ENCODE measurements around the gene POLD3. TPM values are rescaled to one million over a fixed set of nuclear protein-coding genes. Genes with fewer than 3 reads are reported as not detected.

POLD3 gene
- total and polyA plus RNA-seq, 2 of the 8 experiments (the other 6 are each of a cell fraction or from before 2014, with no cell fraction given): 18.1 to 29.3 TPM

DNA sequence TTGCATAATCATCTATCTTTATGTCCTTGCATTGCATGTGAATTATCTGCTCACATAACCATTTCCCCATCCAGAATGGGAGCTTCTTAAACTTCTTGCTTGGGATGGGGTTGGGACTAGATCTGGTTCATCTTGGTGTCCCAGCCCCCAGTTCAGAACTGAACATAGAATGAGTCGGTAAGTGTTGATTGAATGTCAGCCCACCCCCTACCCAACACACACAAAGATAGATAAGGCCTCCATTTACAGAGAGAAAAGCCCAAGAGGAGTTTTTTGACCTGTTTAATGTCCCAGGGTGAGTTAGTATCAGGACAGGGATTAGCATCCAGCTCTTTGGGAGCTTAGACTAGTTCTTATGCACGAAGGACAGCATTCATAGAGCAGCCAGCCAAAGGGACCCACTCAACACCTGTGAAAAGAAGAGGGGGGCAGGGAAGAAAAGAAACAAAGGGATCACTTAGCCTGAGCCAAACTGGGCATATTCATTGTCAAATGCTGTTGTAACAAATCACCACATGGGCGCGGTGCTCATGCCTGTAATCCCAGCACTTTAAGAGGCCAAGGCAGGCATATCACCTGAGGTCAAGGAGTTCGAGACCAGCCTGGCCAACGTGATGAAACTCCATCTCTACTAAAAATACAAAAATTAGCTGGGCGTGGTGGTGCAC lies 81.4 kb downstream of the POLD3 start:
- Histone ChIP-seq H3K27me3 (replicated peaks in 1 of 4; ENCODE audit: control insufficient read depth in 3 of 4, extremely low read depth in 1 of 4, insufficient read depth in 3 of 4, low read length in 3 of 4) (no peaks in the 10 kb centered on the region), H3K4me3 (ENCODE audit: extremely low read depth in 1 of 4, insufficient read depth in 2 of 4, low read depth in 3 of 4, low read length in 4 of 4) (no peak overlapping the region), H2BK15ac (ENCODE audit: low read length) (no peak overlapping the region), H3K36me3 (ENCODE audit: control insufficient read depth in 2 of 4, insufficient read depth in 4 of 4, low read length in 3 of 4) (no peaks in the 10 kb centered on the region), H3K4me1 (replicated peaks in 1 of 4; ENCODE audit: control insufficient read depth in 3 of 4, insufficient read depth in 4 of 4, low read length in 3 of 4) (no peaks in the 10 kb centered on the region), H4K5ac (ENCODE audit: insufficient read length, low read depth, low read length) (no peak overlapping the region), H3K9me3 (ENCODE audit: insufficient read depth in 2 of 2, low read depth in 1 of 2, low read length in 1 of 2) (0 out of 4 replicates have a peak, but pooled peaks cover 0 to 2% of the 10 kb centered on the region in 2 experiments), H3K79me2 (ENCODE audit: control insufficient read depth in 1 of 2, insufficient read depth in 2 of 2, low read length in 2 of 2) (no peaks in the 10 kb centered on the region), H3K9ac (replicated peaks in 1 of 4; ENCODE audit: extremely low read depth in 1 of 4, low read depth in 3 of 4, low read length in 3 of 4) (no peak overlapping the region), H2BK120ac (replicated peaks; ENCODE audit: low read depth, low read length) (no peak overlapping the region), H2BK20ac (ENCODE audit: low read length) (no peak overlapping the region), H3K4me2 (ENCODE audit: insufficient read depth in 1 of 2, low read depth in 2 of 2, low read length in 2 of 2) (no peak overlapping the region), H3K14ac (ENCODE audit: insufficient read length) (no peak overlapping the region), H2AFZ (ENCODE audit: low read length) (no peak overlapping the region), H4K91ac (replicated peaks; ENCODE audit: insufficient read length, low read length) (no peak overlapping the region), H3K56ac (replicated peaks; ENCODE audit: insufficient read length, low read depth, low read length) (no peak overlapping the region), H4K8ac (ENCODE audit: extremely low read depth, insufficient read depth, low read length) (no peak overlapping the region), H3K18ac (ENCODE audit: extremely low read depth, low read length) (no peak overlapping the region), H3K23me2 (ENCODE audit: low read depth, low read length) (no peaks in the 10 kb centered on the region), H2AK5ac (ENCODE audit: low read depth, low read length) (no peak overlapping the region), H3K27ac (ENCODE audit: low read depth, low read length) (no peak overlapping the region), H2BK12ac (ENCODE audit: low read depth, low read length) (no peak overlapping the region), H3K79me1 (ENCODE audit: low read depth, low read length) (no peaks in the 10 kb centered on the region), H4K20me1 (replicated peaks in 1 of 2; ENCODE audit: control insufficient read depth in 1 of 2, insufficient read depth in 2 of 2, low read length in 2 of 2) (no peaks in the 10 kb centered on the region), H3K4ac (replicated peaks; ENCODE audit: insufficient read length, low read depth, low read length) (no peak overlapping the region), H2BK5ac (ENCODE audit: low read depth, low read length) (no peak overlapping the region), H3K23ac (ENCODE audit: insufficient read length) (no peak overlapping the region)
- ChIA-PET CTCF (ENCODE audit: partially characterized antibody) (interaction anchor here (0.7 to 1.7 kb wide), 6 partner anchors 8 to 27 kb away, joined by 3 to 4 read pairs (median 4); no protein-coding TSS in a partner anchor), POLR2A (ENCODE audit: partially characterized antibody) (no interaction called here)
- FAIRE-seq (no peak), DNase-seq (ENCODE audit: low read depth in 1 of 2, low spot score in 2 of 2) (no peak)
- TF ChIP-seq SIN3A (conservative IDR thresholded peaks at IDR 0.05 in 1 of 2, IDR thresholded peaks at IDR 0.05 in 1 of 2; ENCODE audit: low read depth in 1 of 2, low read length in 2 of 2): no peak
- TF ChIP-seq GTF2F1 (IDR thresholded peaks at IDR 0.05; ENCODE audit: borderline replicate concordance, low read depth, low read length): no peak
- no peak for TF ChIP-seq GABPA (IDR thresholded peaks at IDR 0.05; ENCODE audit: borderline replicate concordance, insufficient read depth, low read length)
- TF ChIP-seq, protein P1, sequence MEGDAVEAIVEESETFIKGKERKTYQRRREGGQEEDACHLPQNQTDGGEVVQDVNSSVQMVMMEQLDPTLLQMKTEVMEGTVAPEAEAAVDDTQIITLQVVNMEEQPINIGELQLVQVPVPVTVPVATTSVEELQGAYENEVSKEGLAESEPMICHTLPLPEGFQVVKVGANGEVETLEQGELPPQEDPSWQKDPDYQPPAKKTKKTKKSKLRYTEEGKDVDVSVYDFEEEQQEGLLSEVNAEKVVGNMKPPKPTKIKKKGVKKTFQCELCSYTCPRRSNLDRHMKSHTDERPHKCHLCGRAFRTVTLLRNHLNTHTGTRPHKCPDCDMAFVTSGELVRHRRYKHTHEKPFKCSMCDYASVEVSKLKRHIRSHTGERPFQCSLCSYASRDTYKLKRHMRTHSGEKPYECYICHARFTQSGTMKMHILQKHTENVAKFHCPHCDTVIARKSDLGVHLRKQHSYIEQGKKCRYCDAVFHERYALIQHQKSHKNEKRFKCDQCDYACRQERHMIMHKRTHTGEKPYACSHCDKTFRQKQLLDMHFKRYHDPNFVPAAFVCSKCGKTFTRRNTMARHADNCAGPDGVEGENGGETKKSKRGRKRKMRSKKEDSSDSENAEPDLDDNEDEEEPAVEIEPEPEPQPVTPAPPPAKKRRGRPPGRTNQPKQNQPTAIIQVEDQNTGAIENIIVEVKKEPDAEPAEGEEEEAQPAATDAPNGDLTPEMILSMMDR (IDR thresholded peaks at IDR 0.05; ENCODE audit: control extremely low read depth in 1 of 3, insufficient read depth in 1 of 3, low read depth in 1 of 3, low read length in 3 of 3): no peak
- no peak for TF ChIP-seq SUZ12 (IDR thresholded peaks at IDR 0.05; ENCODE audit: low read length)
- TF ChIP-seq SIRT6 (IDR thresholded peaks at IDR 0.05; ENCODE audit: low read length): no peak
- TF ChIP-seq TAF7 (optimal IDR thresholded peaks at IDR 0.05; ENCODE audit: borderline replicate concordance, low read depth, low read length): no peak
- no peak for TF ChIP-seq RNF2 (IDR thresholded peaks at IDR 0.05; ENCODE audit: borderline replicate concordance, low read depth, low read length, missing control alignments, poor library complexity, severe bottlenecking)
- 91% methylated on average over 7 of the region's 7 CpGs; no CpG with 5 or more reads in 1 of the 2 experiments for WGBS, 2 experiments (ENCODE audit: extremely low coverage in 1 of 2, insufficient coverage in 1 of 2, insufficient read length in 1 of 2, insufficient replicate concordance in 2 of 2, low coverage in 1 of 2, low lambda C conversion rate in 2 of 2, missing lambda C conversion rate in 1 of 2)
